ENCODE data around the gene NMNAT3. TPM values are rescaled to one million over a fixed set of nuclear protein-coding genes. Genes with fewer than 3 reads are reported as not detected.

NMNAT3 gene
- total and polyA plus RNA-seq, 4 donors = 1.9 to 19.7 (median 2.9) TPM

GRCh38 chr3:139555249-139555648 lies 122.5 kb downstream of the NMNAT3 start (continued):
- TF ChIP-seq ZBTB33 (IDR thresholded peaks at IDR 0.05) (no peak), GABPA (IDR thresholded peaks at IDR 0.05 in 1 of 2, conservative IDR thresholded peaks at IDR 0.05 in 1 of 2) (no peak), EGR1 (IDR thresholded peaks at IDR 0.05; ENCODE audit: low read depth in 2 of 2) (no peak)

- no peak overlapping the region for H3K27ac ChIP-seq (ENCODE audit: low read depth in 1 of 2, low read length in 2 of 2)
- no peak overlapping the region for H3K4me3 ChIP-seq (ENCODE audit: low read depth in 1 of 3, low read length in 3 of 3)
- no peak overlapping the region for H3K9ac ChIP-seq (ENCODE audit: low read depth in 1 of 2, low read length in 2 of 2)
- H3K9me3 ChIP-seq (ENCODE audit: control insufficient read depth in 4 of 4, low read length in 3 of 4) = no peaks in the 10 kb centered on the region
- no peak for DNase-seq (ENCODE audit: low spot score)
- H3K4me1 ChIP-seq (ENCODE audit: control insufficient read depth in 4 of 4, insufficient read depth in 4 of 4, low read length in 3 of 4) = no peaks in the 10 kb centered on the region
- H3K36me3 ChIP-seq (ENCODE audit: control insufficient read depth in 4 of 4, insufficient read depth in 3 of 4, low read depth in 1 of 4, low read length in 3 of 4) = no peaks in the 10 kb centered on the region
- H3K27me3 ChIP-seq (ENCODE audit: control insufficient read depth in 4 of 4, insufficient read depth in 4 of 4, low read length in 3 of 4) = no peaks in the 10 kb centered on the region
- TF ChIP-seq CTCF (IDR thresholded peaks at IDR 0.05; ENCODE audit: low read depth, low read length, missing input control) (no peak), GABPA (IDR thresholded peaks at IDR 0.05 in 1 of 2, conservative IDR thresholded peaks at IDR 0.05 in 1 of 2) (no peak)
Observed at GRCh38 chr3:139554628-139555027, 123.1 kb downstream of the NMNAT3 start.

GRCh38 chr3:139552632-139553365 lies 125.0 kb downstream of the NMNAT3 start:
- DNase-seq (ENCODE audit: low spot score) = no peak
- WGBS = 88% methylated on average over 4 of the region's 4 CpGs
- H3K27ac ChIP-seq (ENCODE audit: low read depth in 1 of 2, low read length in 2 of 2) = no peak overlapping the region
- no peaks in the 10 kb centered on the region for H3K4me1 ChIP-seq (ENCODE audit: control insufficient read depth in 4 of 4, insufficient read depth in 4 of 4, low read length in 3 of 4)
- no peaks in the 10 kb centered on the region for H3K36me3 ChIP-seq (ENCODE audit: control insufficient read depth in 4 of 4, insufficient read depth in 3 of 4, low read depth in 1 of 4, low read length in 3 of 4)
- H3K4me3 ChIP-seq (ENCODE audit: low read depth in 1 of 3, low read length in 3 of 3) = no peak overlapping the region
- TF ChIP-seq ZBTB33 (IDR thresholded peaks at IDR 0.05) = no peak
- TF ChIP-seq RAD21 (IDR thresholded peaks at IDR 0.05) = no peak
- TF ChIP-seq HNF4A (conservative IDR thresholded peaks at IDR 0.05) = no peak
- TF ChIP-seq HNF4G (IDR thresholded peaks at IDR 0.05) = no peak
- no peak for TF ChIP-seq NR2F2 (IDR thresholded peaks at IDR 0.05)
- TF ChIP-seq MAX (IDR thresholded peaks at IDR 0.05) = no peak
- TF ChIP-seq TAF1 (conservative IDR thresholded peaks at IDR 0.05) = no peak
- TF ChIP-seq RXRA (IDR thresholded peaks at IDR 0.05) = no peak
- no peak for TF ChIP-seq REST (IDR thresholded peaks at IDR 0.05)
- TF ChIP-seq FOXA1 (IDR thresholded peaks at IDR 0.05) = no peak
- TF ChIP-seq SP1 (IDR thresholded peaks at IDR 0.05) = no peak
- no peak for TF ChIP-seq FOXA2 (IDR thresholded peaks at IDR 0.05)
- no peak for TF ChIP-seq YY1 (IDR thresholded peaks at IDR 0.05)
- no peak for TF ChIP-seq EGR1 (IDR thresholded peaks at IDR 0.05; ENCODE audit: low read depth in 2 of 2)
- TF ChIP-seq GABPA (IDR thresholded peaks at IDR 0.05 in 1 of 2, conservative IDR thresholded peaks at IDR 0.05 in 1 of 2) = no peak
- no peaks in the 10 kb centered on the region for H3K9me3 ChIP-seq (ENCODE audit: control insufficient read depth in 4 of 4, low read length in 3 of 4)
- H3K9ac ChIP-seq (ENCODE audit: low read depth in 1 of 2, low read length in 2 of 2) = no peak overlapping the region
- H3K27me3 ChIP-seq (ENCODE audit: control insufficient read depth in 4 of 4, insufficient read depth in 4 of 4, low read length in 3 of 4) = no peaks in the 10 kb centered on the region
